ENCODE data around the gene EHD3. TPM values are rescaled to one million over a fixed set of nuclear protein-coding genes. Genes with fewer than 3 reads are reported as not detected.

Gene EHD3
- total and polyA plus RNA-seq, 7 donors = 0.73 to 5.2 (median 1.8) TPM

DNA sequence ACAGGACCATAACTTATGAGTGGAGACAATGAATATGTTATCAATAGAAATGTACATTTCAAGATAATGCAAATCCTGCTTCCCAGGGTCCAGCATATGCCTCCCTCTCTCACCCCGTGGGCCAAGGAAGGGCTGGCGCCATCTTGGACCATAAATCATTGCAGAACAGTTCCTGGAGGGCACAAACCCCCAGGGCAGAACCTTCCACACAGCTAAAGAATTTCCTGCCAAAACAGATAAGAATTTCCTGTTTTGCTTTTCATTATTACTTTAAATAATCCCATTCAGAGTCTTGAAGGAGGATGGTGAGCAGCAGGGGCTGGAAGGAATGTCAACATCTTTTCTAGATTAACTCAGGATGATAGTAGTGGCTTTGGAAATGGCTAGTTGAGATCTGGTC lies 53.7 kb downstream of the EHD3 start:
- H3K4me3 ChIP-seq = no peak overlapping the region
- H3K4me1 ChIP-seq = no peaks in the 10 kb centered on the region
- ATAC-seq (no peak), DNase-seq (no peak)
- WGBS, 3 donors = 75 to 78% (median 75%) methylated on average over 2 of the region's 2 CpGs
- H3K9me3 ChIP-seq = no peaks in the 10 kb centered on the region
- no peaks in the 10 kb centered on the region for H3K27me3 ChIP-seq (ENCODE audit: insufficient read depth in 3 of 3, low read length in 2 of 3)
- H3K36me3 ChIP-seq (ENCODE audit: insufficient read depth in 1 of 2, low read depth in 1 of 2) = no peaks in the 10 kb centered on the region
- TF ChIP-seq, protein P1, sequence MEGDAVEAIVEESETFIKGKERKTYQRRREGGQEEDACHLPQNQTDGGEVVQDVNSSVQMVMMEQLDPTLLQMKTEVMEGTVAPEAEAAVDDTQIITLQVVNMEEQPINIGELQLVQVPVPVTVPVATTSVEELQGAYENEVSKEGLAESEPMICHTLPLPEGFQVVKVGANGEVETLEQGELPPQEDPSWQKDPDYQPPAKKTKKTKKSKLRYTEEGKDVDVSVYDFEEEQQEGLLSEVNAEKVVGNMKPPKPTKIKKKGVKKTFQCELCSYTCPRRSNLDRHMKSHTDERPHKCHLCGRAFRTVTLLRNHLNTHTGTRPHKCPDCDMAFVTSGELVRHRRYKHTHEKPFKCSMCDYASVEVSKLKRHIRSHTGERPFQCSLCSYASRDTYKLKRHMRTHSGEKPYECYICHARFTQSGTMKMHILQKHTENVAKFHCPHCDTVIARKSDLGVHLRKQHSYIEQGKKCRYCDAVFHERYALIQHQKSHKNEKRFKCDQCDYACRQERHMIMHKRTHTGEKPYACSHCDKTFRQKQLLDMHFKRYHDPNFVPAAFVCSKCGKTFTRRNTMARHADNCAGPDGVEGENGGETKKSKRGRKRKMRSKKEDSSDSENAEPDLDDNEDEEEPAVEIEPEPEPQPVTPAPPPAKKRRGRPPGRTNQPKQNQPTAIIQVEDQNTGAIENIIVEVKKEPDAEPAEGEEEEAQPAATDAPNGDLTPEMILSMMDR (IDR thresholded peaks at IDR 0.05) = no peak
- intact Hi-C loops (cut with DNase I) = no loop called here
- no peak overlapping the region for H3K27ac ChIP-seq

DNA sequence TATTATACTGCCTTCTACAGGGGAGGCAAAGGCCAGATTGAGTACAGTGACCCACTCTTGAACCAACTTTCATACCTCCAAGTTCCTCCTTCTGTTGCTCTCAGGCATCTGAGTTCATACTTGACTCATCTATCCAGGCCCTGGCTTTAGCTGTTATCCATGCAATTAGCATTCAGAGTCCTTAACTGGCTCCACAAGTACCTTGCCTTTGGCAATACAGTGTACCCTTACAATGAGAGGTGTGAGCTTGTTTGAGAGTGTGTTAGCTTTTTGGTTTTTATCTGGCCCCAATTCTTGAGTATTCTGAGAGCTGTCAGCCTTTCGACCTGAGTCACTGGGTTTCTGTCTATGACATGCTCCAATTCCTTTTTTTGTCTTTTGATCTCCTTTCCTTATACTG lies 60.2 kb downstream of the EHD3 start:
- WGBS, 3 donors = 93 to 95% (median 95%) methylated on average over 1 of the region's 1 CpG
- ATAC-seq = no peak
- H3K9me3 ChIP-seq = no peaks in the 10 kb centered on the region
- H3K27ac ChIP-seq = no peak overlapping the region
- TF ChIP-seq, protein P1 (IDR thresholded peaks at IDR 0.05) = no peak
- no peak overlapping the region for H3K4me3 ChIP-seq
- no peaks in the 10 kb centered on the region for H3K27me3 ChIP-seq (ENCODE audit: insufficient read depth in 3 of 3, low read length in 2 of 3)
- intact Hi-C loops (cut with DNase I) = no loop called here
- peaks cover 13% of the 10 kb centered on the region for H3K4me1 ChIP-seq
- no peaks in the 10 kb centered on the region for H3K36me3 ChIP-seq (ENCODE audit: insufficient read depth in 1 of 2, low read depth in 1 of 2)
- DNase-seq = no peak

DNA sequence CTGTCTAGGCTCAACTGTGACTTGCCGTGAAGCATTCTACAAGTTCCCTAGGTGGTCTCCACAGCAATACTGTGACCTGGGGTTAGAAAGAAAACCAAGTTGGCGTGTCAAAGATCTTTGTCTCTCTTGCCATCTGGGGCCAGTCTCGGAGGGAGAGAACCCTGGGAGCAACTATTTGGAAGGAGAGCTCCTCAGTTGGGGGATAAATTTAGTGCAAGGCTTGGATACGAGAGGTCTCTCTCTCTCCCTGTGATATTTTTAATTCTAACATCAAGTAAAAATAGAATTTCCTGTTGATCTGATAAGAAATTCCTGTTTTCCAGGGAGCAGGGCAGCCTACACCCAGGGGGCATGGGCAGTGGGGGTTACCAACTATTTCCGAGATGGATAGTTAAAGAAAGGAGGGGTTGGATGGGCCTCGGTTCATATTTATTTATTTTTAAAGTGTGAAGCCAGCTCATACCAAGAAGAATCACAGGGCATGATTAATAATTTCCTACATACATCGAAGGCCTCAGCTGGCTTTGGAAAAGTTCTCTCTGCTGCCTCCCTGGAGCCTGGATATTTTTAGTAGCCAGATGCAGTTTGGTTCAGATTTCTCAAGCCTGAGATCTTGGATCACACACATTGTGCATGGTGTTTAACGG lies 62.8 kb downstream of the EHD3 start:
- intact Hi-C loops (cut with DNase I) = no loop called here
- no peak for DNase-seq
- 29 to 42% (median 36%) methylated on average over 8 of the region's 8 CpGs for WGBS, 3 donors
- Histone ChIP-seq H3K27me3 (ENCODE audit: insufficient read depth in 3 of 3, low read length in 2 of 3) (no peaks in the 10 kb centered on the region), H3K4me3 (no peak overlapping the region), H3K9me3 (no peaks in the 10 kb centered on the region), H3K36me3 (ENCODE audit: insufficient read depth in 1 of 2, low read depth in 1 of 2) (no peaks in the 10 kb centered on the region), H3K4me1 (peaks cover 13% of the 10 kb centered on the region), H3K27ac (peak overlapping the region; percentile 14)
- ATAC-seq = peak in 3 of 4 donors; percentile 30 to 56 (median 53)
- TF ChIP-seq, protein P1 (IDR thresholded peaks at IDR 0.05) = no peak

DNA sequence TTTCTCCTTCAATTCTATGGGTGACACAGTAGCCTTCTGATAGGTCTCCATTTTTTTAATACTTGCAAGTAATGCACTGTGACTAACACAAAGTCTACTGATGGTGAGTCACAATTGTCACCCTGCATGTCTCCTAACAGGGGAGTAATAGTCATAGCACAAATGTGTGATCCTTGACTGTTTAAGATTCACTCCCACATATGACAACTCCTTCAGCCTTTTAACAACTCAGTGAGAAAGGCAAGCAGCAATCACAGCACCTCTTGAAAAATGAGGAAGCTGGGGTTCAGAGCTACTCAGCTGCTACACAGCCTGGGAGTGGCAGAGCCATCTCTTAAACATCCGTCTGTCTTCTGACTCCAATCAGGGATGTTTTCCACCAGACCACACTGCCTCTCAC lies 63.8 kb downstream of the EHD3 start:
- Histone ChIP-seq H3K27me3 (ENCODE audit: insufficient read depth in 3 of 3, low read length in 2 of 3) (no peaks in the 10 kb centered on the region), H3K36me3 (ENCODE audit: insufficient read depth in 1 of 2, low read depth in 1 of 2) (no peaks in the 10 kb centered on the region), H3K4me1 (peaks cover 13% of the 10 kb centered on the region), H3K27ac (peak overlapping the region; percentile 14), H3K9me3 (no peaks in the 10 kb centered on the region), H3K4me3 (no peak overlapping the region)
- WGBS, 3 donors = 61 to 80% (median 66%) methylated on average over 1 of the region's 1 CpG
- TF ChIP-seq, protein P1 (IDR thresholded peaks at IDR 0.05) = no peak
- intact Hi-C loops (cut with DNase I) = no loop called here
- ATAC-seq = peak; percentile 58 to 80 (median 72)
- DNase-seq = no peak

DNA sequence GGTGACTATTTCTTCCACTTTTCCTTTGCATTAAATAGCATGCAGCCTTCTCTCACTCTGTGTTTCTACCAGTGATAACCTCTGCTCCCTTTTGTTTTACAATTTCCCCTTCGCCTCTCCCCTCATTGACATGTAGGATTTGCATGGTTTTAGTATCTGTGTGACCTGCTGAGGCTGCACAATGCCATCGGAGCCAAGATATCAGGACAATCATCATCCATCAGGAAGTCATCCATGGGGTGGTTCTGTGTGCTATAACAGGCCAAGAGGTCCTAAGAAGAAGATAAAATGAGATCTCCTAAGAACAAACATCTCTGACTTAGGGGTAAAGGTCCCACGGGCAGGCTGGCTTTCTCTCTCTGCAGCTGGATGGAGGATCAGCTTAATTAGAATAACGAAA lies 65.6 kb downstream of the EHD3 start:
- Histone ChIP-seq H3K36me3 (ENCODE audit: insufficient read depth in 1 of 2, low read depth in 1 of 2) (no peaks in the 10 kb centered on the region), H3K4me3 (no peak overlapping the region), H3K27ac (no peak overlapping the region), H3K27me3 (ENCODE audit: insufficient read depth in 3 of 3, low read length in 2 of 3) (no peaks in the 10 kb centered on the region), H3K9me3 (no peaks in the 10 kb centered on the region), H3K4me1 (peaks cover 13% of the 10 kb centered on the region)
- ATAC-seq (no peak), DNase-seq (no peak)
- WGBS, 3 donors = 52 to 62% (median 59%) methylated on average over 4 of the region's 4 CpGs
- TF ChIP-seq, protein P1 (IDR thresholded peaks at IDR 0.05) = no peak
- intact Hi-C loops (cut with DNase I) = no loop called here

All from psoas muscle (tissue), 8 donors.